GM12892 (cell line): ENCODE measurements around the gene FAM120A.

Experiments used
- POLR2A ChIP-seq: IDR thresholded peaks from 2 replicates; pipeline ENCODE4 v1.6.1; 2011; ENCODE audit warnings: low read depth, low read length, control low read depth
- POLR2AphosphoS5 ChIP-seq: IDR thresholded peaks from 2 replicates; pipeline ENCODE4 v1.6.1; 2011; ENCODE audit warnings: low read depth, low read length, control low read depth
- TAF1 ChIP-seq: IDR thresholded peaks from 2 replicates; pipeline ENCODE4 v1.6.1; 2011; ENCODE audit warnings: low read depth, mild to moderate bottlenecking, control low read depth, low read length, borderline replicate concordance

DNA sequence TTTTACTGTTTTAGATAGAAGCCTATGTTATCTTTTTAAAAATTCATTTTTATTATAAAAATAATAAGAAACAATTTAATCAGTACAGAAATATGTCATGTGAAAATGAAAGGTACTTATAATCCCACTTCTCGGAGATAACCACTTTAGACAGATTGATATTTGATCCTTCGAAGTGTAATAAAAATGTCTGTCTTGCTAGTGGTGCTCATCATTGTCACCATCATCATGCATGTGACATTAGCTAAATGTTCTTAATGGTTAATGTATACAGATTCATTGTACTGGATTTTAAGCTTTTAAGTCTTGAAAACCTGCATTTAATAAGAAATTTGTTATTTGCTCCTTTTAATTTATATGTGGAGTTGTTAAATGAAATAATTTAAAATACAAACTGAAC lies 32.0 kb downstream of the FAM120A start:
- TF ChIP-seq POLR2A (no peak), POLR2AphosphoS5 (no peak), TAF1 (no peak)
